Lung (tissue), 12 donors: ENCODE data around the gene NPL. TPM values are rescaled to one million over a fixed set of nuclear protein-coding genes. Genes with fewer than 3 reads are reported as not detected.

ENCODE experiments used
- ATAC-seq: fragments of 200-7000 bp; cut with Tn5 transposase; one replicate; pipeline ENCODE4 v1.9.1; 2020; ENCODE audit warnings: moderate number of reproducible peaks; ENCODE audit not compliant: insufficient read depth, low FRiP score
- DNase-seq, 3 donors: peaks; one replicate each; pipeline ENCODE4 v3.0.0-alpha.2; 2013 to 2017
- H3K27ac ChIP-seq, 2 donors: one replicate each; pipeline ENCODE4 v1.5.1; 2013; ENCODE audit warnings: mild to moderate bottlenecking in 2 of 2, moderate library complexity in 2 of 2, control low read depth in 1 of 2, inconsistent platforms in 1 of 2, low read depth in 1 of 2, low read length in 1 of 2
- H3K27me3 ChIP-seq, 3 donors: one replicate each; pipeline ENCODE4 v1.5.1; 2013; ENCODE audit warnings: low read length in 2 of 3; ENCODE audit not compliant: control insufficient read depth in 3 of 3, insufficient read depth in 3 of 3
- H3K36me3 ChIP-seq, 4 donors: one replicate each; pipeline ENCODE4 v1.5.1; 2013; ENCODE audit warnings: low read length in 4 of 4, mild to moderate bottlenecking in 1 of 4, moderate library complexity in 1 of 4; ENCODE audit not compliant: control insufficient read depth in 4 of 4, insufficient read depth in 4 of 4
- H3K4me1 ChIP-seq, 5 donors: one replicate each; pipeline ENCODE4 v1.5.1; 2013; ENCODE audit warnings: low read length in 5 of 5, mild to moderate bottlenecking in 2 of 5, moderate library complexity in 1 of 5; ENCODE audit not compliant: control insufficient read depth in 5 of 5, insufficient read depth in 5 of 5
- H3K4me3 ChIP-seq: one replicate; pipeline ENCODE4 v1.5.1; 2013; ENCODE audit warnings: mild to moderate bottlenecking, control low read depth, moderate library complexity
- H3K9ac ChIP-seq, 2 donors: one replicate each; pipeline ENCODE4 v1.5.1; 2013; ENCODE audit warnings: low read length in 2 of 2, control low read depth in 1 of 2; ENCODE audit not compliant: insufficient read depth in 1 of 2
- H3K9me3 ChIP-seq, 4 donors: one replicate each; pipeline ENCODE4 v1.5.1; 2013; ENCODE audit warnings: low read length in 3 of 4, mild to moderate bottlenecking in 1 of 4, moderate library complexity in 1 of 4; ENCODE audit not compliant: control insufficient read depth in 4 of 4, insufficient read depth in 3 of 4
- CTCF ChIP-seq: IDR thresholded peaks from 2 replicates; pipeline ENCODE4 v1.5.1; 2012; ENCODE audit warnings: mild to moderate bottlenecking; ENCODE audit errors: control extremely low read depth, extremely low read depth
- WGBS, 2 donors: extraction: QIAGEN DNeasy Blood & Tissue Kit; methylation state at CpG; one replicate each; pipeline ENCODE4 v1.1.7; 2013; 5-methylcytosine and 5-hydroxymethylcytosine counted together
- polyA plus RNA-seq, 2 donors: library from polyadenylated mRNA; stranded (reverse); fragments of 200-250 nt; gene quantifications; one replicate each; pipeline ENCODE4 v1.2.1, GENCODE V29; 2013
- total RNA-seq, 2 donors: library from RNA; depleted of rRNA in 1 of 2; stranded (reverse); fragments of >200 nt in 1 of 2; gene quantifications; one replicate each; pipeline ENCODE4 v1.2.1, GENCODE V29; 2014 to 2021
- donor health status: control.
- donor health status: control.
- donor health status: Bipolar disorder and iron deficiency.
- donor health status: healthy.
- donor health status: DM: yes; HTN: yes; CAD: no.

NPL gene
- total and polyA plus RNA-seq, 4 donors = 31.9 to 116 (median 57.3) TPM

GRCh38 chr1:182784556-182785171 lies 4.9 kb upstream of the NPL start:
- ATAC-seq = no peak
- H3K4me3 ChIP-seq = no peak overlapping the region

GRCh38 chr1:182785181-182785580 lies 4.4 kb upstream of the NPL start:
- no peak for TF ChIP-seq CTCF
- Histone ChIP-seq H3K4me3 (no peak overlapping the region), H3K27ac (no peak overlapping the region), H3K4me1 (peaks cover 0 to 6% (median 0%) of the 10 kb centered on the region in 5 donors), H3K9ac (no peak overlapping the region), H3K27me3 (peaks cover 0 to 16% (median 11%) of the 10 kb centered on the region in 3 donors), H3K9me3 (no peaks in the 10 kb centered on the region), H3K36me3 (no peaks in the 10 kb centered on the region)
- WGBS, 2 donors = 88 to 92% methylated on average over 2 of the region's 2 CpGs
- ATAC-seq (no peak), DNase-seq (no peak)

More at GRCh38 chr1:182784556-182785171, 4.9 kb upstream of the NPL start:
- peaks cover 0 to 16% (median 11%) of the 10 kb centered on the region in 3 donors for H3K27me3 ChIP-seq
- peaks cover 0 to 1% (median 0%) of the 10 kb centered on the region in 5 donors for H3K4me1 ChIP-seq
- H3K9ac ChIP-seq = no peak overlapping the region
- WGBS, 2 donors = 41 to 46% methylated on average over 4 of the region's 4 CpGs
- no peaks in the 10 kb centered on the region for H3K36me3 ChIP-seq
- no peak overlapping the region for H3K27ac ChIP-seq
- peak; percentile 76 for TF ChIP-seq CTCF
- DNase-seq = peak in 2 of 3 donors; percentile 72 to 82
- H3K9me3 ChIP-seq = no peaks in the 10 kb centered on the region

- Histone ChIP-seq H3K4me1 (peaks cover 0 to 7% (median 0%) of the 10 kb centered on the region in 5 donors), H3K27ac (peak overlapping the region in 1 of 2 donors; percentile 21), H3K4me3 (no peak overlapping the region), H3K9ac (no peak overlapping the region), H3K9me3 (no peaks in the 10 kb centered on the region), H3K36me3 (no peaks in the 10 kb centered on the region), H3K27me3 (peaks cover 0 to 16% (median 11%) of the 10 kb centered on the region in 3 donors)
- no peak for ATAC-seq
- WGBS, 2 donors = 60 to 64% methylated on average over 6 of the region's 6 CpGs
- peak; percentile 39 for TF ChIP-seq CTCF
- peak; percentile 73 to 78 (median 74) for DNase-seq
Measured at GRCh38 chr1:182786223-182786994, 3.2 kb upstream of the NPL start.
